Measurements from ENCODE around the gene TNFRSF9.

DNA sequence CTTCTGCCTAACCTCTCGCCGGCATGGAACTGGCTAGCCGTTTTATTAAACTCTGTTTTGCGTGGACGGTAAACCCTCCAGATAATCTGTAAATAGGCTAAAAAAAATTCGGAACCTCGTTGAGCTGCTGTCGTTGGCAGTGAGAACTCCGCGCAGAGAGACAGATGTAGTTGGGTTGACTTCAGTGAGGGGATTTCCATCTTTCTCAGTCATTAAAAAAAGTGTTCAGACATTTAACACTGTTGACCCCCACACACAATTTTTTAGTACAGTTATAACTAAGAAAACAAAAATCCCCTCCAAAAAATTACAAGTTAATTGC is 21.3 kb upstream of the TNFRSF9 start:
- TF ChIP-seq, protein P1, sequence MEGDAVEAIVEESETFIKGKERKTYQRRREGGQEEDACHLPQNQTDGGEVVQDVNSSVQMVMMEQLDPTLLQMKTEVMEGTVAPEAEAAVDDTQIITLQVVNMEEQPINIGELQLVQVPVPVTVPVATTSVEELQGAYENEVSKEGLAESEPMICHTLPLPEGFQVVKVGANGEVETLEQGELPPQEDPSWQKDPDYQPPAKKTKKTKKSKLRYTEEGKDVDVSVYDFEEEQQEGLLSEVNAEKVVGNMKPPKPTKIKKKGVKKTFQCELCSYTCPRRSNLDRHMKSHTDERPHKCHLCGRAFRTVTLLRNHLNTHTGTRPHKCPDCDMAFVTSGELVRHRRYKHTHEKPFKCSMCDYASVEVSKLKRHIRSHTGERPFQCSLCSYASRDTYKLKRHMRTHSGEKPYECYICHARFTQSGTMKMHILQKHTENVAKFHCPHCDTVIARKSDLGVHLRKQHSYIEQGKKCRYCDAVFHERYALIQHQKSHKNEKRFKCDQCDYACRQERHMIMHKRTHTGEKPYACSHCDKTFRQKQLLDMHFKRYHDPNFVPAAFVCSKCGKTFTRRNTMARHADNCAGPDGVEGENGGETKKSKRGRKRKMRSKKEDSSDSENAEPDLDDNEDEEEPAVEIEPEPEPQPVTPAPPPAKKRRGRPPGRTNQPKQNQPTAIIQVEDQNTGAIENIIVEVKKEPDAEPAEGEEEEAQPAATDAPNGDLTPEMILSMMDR (IDR thresholded peaks at IDR 0.05; ENCODE audit: poor library complexity, severe bottlenecking), result no peak
- TF ChIP-seq POLR2AphosphoS5 (IDR thresholded peaks at IDR 0.05), result no peak
- TF ChIP-seq, protein P2, sequence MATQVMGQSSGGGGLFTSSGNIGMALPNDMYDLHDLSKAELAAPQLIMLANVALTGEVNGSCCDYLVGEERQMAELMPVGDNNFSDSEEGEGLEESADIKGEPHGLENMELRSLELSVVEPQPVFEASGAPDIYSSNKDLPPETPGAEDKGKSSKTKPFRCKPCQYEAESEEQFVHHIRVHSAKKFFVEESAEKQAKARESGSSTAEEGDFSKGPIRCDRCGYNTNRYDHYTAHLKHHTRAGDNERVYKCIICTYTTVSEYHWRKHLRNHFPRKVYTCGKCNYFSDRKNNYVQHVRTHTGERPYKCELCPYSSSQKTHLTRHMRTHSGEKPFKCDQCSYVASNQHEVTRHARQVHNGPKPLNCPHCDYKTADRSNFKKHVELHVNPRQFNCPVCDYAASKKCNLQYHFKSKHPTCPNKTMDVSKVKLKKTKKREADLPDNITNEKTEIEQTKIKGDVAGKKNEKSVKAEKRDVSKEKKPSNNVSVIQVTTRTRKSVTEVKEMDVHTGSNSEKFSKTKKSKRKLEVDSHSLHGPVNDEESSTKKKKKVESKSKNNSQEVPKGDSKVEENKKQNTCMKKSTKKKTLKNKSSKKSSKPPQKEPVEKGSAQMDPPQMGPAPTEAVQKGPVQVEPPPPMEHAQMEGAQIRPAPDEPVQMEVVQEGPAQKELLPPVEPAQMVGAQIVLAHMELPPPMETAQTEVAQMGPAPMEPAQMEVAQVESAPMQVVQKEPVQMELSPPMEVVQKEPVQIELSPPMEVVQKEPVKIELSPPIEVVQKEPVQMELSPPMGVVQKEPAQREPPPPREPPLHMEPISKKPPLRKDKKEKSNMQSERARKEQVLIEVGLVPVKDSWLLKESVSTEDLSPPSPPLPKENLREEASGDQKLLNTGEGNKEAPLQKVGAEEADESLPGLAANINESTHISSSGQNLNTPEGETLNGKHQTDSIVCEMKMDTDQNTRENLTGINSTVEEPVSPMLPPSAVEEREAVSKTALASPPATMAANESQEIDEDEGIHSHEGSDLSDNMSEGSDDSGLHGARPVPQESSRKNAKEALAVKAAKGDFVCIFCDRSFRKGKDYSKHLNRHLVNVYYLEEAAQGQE (IDR thresholded peaks at IDR 0.05; ENCODE audit: borderline replicate concordance), result no peak
